ENCODE measurements around the gene GEN1. TPM values are rescaled to one million over a fixed set of nuclear protein-coding genes. Genes with fewer than 3 reads are reported as not detected.

The GEN1 gene
- total and polyA plus RNA-seq, 2 of the 4 experiments (the other 2 are of a cell fraction): 7.9 to 8.3 TPM

Other genes with a start within 250 kb of the GEN1 start
- gene RAD51AP2, start 235.7 kb upstream of the GEN1 start, total RNA-seq (2012; rRNA removed): not detected in 2 replicates
- gene RAD51AP2, start 235.7 kb upstream of the GEN1 start, polyA plus RNA-seq (2012; rRNA removed): not detected in 2 replicates
- gene VSNL1, start 213.4 kb upstream of the GEN1 start, total RNA-seq (2012; rRNA removed): 0.28 and 0.36 TPM in 2 replicates
- 0.24 and 0.32 TPM in 2 replicates for gene VSNL1, start 213.4 kb upstream of the GEN1 start, polyA plus RNA-seq (2012; rRNA removed)
- gene SMC6, start 328 bp upstream of the GEN1 start, total RNA-seq (2012; rRNA removed): 10.4 and 18.3 TPM in 2 replicates
- gene SMC6, start 328 bp upstream of the GEN1 start, polyA plus RNA-seq (2012; rRNA removed): 5.2 and 6.5 TPM in 2 replicates
- not detected in 2 replicates for gene MSGN1, start 62.3 kb downstream of the GEN1 start, total RNA-seq (2012; rRNA removed)
- gene MSGN1, start 62.3 kb downstream of the GEN1 start, polyA plus RNA-seq (2012; rRNA removed): not detected in 2 replicates
- gene KCNS3, start 124.5 kb downstream of the GEN1 start, total RNA-seq (2012; rRNA removed): 4.3 and 5.3 TPM in 2 replicates
- 2.0 and 2.9 TPM in 2 replicates for gene KCNS3, start 124.5 kb downstream of the GEN1 start, polyA plus RNA-seq (2012; rRNA removed)